ENCODE results near the gene SSR2.

SSR2 gene

GRCh38 chr1:156020293-156021092, at the start of gene SSR2:
Gene SSR2 (minus strand): TSS chr1:156020951. CDS start chr1:156020167, 784 bp downstream.
- H3K4me3 Mint-ChIP-seq: peak within 1 kb of the TSS; percentile 97
- peaks cover 24% of the 10 kb centered on the region for H3K27me3 Mint-ChIP-seq
- peaks cover 52% of the 10 kb centered on the region for H3K36me3 Mint-ChIP-seq (ENCODE audit: low read depth)
- intact Hi-C loops (cut with micrococcal nuclease): loop anchor here (1.0 kb wide), 1 partner anchor 34 kb away; the partner anchor contains the start of gene LAMTOR2
- peaks cover 27% of the 10 kb centered on the region for H3K4me1 Mint-ChIP-seq (ENCODE audit: low read depth)
- peak within 1 kb of the TSS; percentile 94 for H3K27ac Mint-ChIP-seq
- H3K9me3 Mint-ChIP-seq: no peaks in the 10 kb centered on the region

GRCh38 chr1:156070548-156070947, 49.8 kb upstream of the SSR2 start:
- Mint-ChIP-seq H3K27me3 (peaks cover 43% of the 10 kb centered on the region), H3K27ac (no peak overlapping the region), H3K36me3 (ENCODE audit: low read depth) (no peaks in the 10 kb centered on the region), H3K9me3 (no peaks in the 10 kb centered on the region), H3K4me3 (no peak overlapping the region), H3K4me1 (ENCODE audit: low read depth) (peaks cover 16% of the 10 kb centered on the region)
- intact Hi-C loops (cut with micrococcal nuclease): no loop called here

- Mint-ChIP-seq H3K4me3 (no peak overlapping the region), H3K36me3 (ENCODE audit: low read depth) (no peaks in the 10 kb centered on the region), H3K4me1 (ENCODE audit: low read depth) (peaks cover 15% of the 10 kb centered on the region), H3K9me3 (no peaks in the 10 kb centered on the region), H3K27me3 (peaks cover 36% of the 10 kb centered on the region), H3K27ac (no peak overlapping the region)
- intact Hi-C loops (cut with micrococcal nuclease): no loop called here
These were observed 49.0 kb upstream of the SSR2 start for GRCh38 chr1:156069490-156070455.

DNA sequence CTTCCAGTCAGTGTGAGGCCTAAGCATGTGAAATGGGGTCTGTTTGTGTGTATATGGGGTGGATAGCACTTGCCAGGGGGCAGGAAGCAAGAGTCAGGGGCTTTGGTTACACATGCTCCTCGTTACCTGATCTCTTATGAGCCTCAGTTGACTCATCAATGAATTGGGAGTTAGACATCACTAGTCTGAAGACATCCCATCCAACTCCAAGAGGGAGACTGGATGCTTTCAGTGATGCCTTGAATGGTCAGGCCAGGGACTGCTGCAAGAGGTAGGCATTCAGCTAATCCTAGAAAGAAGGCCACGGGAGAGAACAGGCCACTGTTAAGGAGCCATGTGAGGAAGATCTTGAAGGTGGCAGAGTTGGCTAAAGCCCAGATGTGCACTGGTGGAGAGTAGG, 46.5 kb upstream of the SSR2 start:
- intact Hi-C loops (cut with micrococcal nuclease): loop anchor here (2.0 kb wide), 1 partner anchor 128 kb away; no protein-coding TSS in a partner anchor
- Mint-ChIP-seq H3K36me3 (ENCODE audit: low read depth) (no peaks in the 10 kb centered on the region), H3K9me3 (no peaks in the 10 kb centered on the region), H3K4me3 (no peak overlapping the region), H3K4me1 (ENCODE audit: low read depth) (peaks cover 18% of the 10 kb centered on the region), H3K27ac (no peak overlapping the region), H3K27me3 (peaks cover 21% of the 10 kb centered on the region)

DNA sequence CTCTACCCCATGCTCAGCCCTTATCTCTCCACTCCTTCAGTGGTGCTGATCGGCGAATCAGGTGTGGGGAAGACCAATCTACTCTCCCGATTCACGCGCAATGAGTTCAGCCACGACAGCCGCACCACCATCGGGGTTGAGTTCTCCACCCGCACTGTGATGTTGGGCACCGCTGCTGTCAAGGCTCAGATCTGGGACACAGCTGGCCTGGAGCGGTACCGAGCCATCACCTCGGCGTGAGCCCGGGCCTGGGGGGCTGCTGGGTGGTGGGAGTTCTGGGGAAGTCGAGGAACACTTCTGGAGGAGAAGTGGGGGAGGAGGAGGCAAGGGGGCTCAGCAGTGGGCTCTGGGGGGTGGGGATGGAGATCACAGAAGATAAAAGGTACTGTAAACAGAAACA, 45.1 kb upstream of the SSR2 start:
- H3K36me3 Mint-ChIP-seq (ENCODE audit: low read depth): no peaks in the 10 kb centered on the region
- no peak overlapping the region for H3K27ac Mint-ChIP-seq
- peaks cover 14% of the 10 kb centered on the region for H3K27me3 Mint-ChIP-seq
- no peaks in the 10 kb centered on the region for H3K9me3 Mint-ChIP-seq
- H3K4me1 Mint-ChIP-seq (ENCODE audit: low read depth): peaks cover 28% of the 10 kb centered on the region
- H3K4me3 Mint-ChIP-seq: no peak overlapping the region
- intact Hi-C loops (cut with micrococcal nuclease): loop anchor here (2.0 kb wide), 1 partner anchor 127 kb away; no protein-coding TSS in a partner anchor

DNA sequence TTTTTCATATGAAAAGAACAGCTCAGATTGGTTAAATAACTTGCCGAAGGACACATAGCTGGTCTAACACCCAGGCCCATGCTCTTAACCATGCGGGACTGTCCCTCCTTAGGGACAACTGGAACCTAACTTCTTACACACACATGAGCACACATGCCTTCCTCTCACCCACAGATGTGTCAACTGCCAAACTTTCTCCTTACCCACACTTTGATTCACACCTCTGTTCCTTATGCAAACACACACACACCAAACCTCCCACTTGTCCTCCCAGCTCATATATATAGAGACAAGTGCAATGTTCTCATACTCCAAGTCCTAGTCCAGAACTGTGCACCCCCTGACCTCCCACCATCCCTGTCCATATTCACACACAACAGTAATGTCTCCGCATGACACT, 44.5 kb upstream of the SSR2 start:
- intact Hi-C loops (cut with micrococcal nuclease): no loop called here
- H3K27me3 Mint-ChIP-seq: peaks cover 9% of the 10 kb centered on the region
- no peaks in the 10 kb centered on the region for H3K36me3 Mint-ChIP-seq (ENCODE audit: low read depth)
- H3K4me1 Mint-ChIP-seq (ENCODE audit: low read depth): peaks cover 29% of the 10 kb centered on the region
- H3K27ac Mint-ChIP-seq: no peak overlapping the region
- H3K9me3 Mint-ChIP-seq: no peaks in the 10 kb centered on the region
- H3K4me3 Mint-ChIP-seq: no peak overlapping the region

DNA sequence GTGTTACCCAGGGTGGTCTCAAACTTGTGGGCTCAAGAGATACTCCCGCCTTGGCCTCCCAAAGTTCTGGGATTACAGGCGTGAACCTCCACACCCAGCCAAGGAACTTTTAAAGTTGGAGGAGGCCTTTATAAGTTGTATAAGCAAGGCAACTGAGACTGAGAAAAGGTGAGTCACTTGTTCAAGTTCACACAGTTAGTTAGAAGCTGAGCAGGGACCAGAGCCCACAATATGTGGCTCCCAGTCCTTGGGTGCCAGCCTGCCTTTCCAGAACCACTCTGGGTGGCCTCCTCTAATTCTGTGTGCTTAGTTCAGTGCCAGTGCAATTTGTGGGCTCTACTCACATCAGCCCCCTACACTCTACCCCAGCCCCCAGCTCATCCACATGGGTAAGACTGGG, 43.9 kb upstream of the SSR2 start:
- Mint-ChIP-seq H3K36me3 (ENCODE audit: low read depth) (no peaks in the 10 kb centered on the region), H3K27me3 (peaks cover 7% of the 10 kb centered on the region), H3K4me1 (ENCODE audit: low read depth) (peaks cover 24% of the 10 kb centered on the region), H3K27ac (no peak overlapping the region), H3K9me3 (no peaks in the 10 kb centered on the region), H3K4me3 (no peak overlapping the region)
- intact Hi-C loops (cut with micrococcal nuclease): no loop called here

DNA sequence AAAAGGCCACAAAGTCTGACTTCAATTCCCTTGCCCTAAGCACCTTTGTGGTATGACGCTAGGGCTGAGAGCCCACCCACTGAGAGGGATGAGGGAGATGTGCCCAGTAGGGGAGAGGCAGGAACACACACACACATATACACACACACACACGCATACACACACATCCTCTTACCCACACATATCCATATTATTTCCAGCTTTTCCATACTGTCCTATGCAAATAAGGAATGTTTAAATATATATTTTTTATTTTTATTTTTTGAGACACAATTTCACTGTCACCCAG, 43.2 kb upstream of the SSR2 start:
- peaks cover 7% of the 10 kb centered on the region for H3K27me3 Mint-ChIP-seq
- intact Hi-C loops (cut with micrococcal nuclease): no loop called here
- peaks cover 6% of the 10 kb centered on the region for H3K36me3 Mint-ChIP-seq (ENCODE audit: low read depth)
- no peak overlapping the region for H3K4me3 Mint-ChIP-seq
- no peaks in the 10 kb centered on the region for H3K9me3 Mint-ChIP-seq
- H3K27ac Mint-ChIP-seq: no peak overlapping the region
- peaks cover 29% of the 10 kb centered on the region for H3K4me1 Mint-ChIP-seq (ENCODE audit: low read depth)

DNA sequence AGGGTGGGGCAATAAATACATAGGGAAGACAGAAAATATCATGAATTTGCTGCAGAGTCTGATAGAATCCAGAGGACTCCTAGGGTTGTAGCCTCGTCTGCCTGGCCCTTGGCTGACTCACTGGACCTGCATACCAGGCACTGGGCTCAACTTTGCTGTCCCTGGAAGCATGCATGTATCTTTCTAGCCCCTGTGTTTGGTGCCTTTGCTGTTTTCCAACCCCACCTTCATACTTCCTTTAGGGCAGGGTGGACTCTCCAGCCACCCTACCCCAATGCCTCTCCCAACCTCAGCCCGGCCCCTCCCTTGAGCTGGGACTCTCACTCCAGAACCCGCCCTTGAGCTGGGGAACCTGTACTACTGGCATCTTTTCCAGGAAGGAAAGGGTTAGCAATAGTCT, 41.4 kb upstream of the SSR2 start:
- Mint-ChIP-seq H3K27me3 (peaks cover 4% of the 10 kb centered on the region), H3K4me3 (no peak overlapping the region), H3K36me3 (ENCODE audit: low read depth) (peaks cover 24% of the 10 kb centered on the region), H3K4me1 (ENCODE audit: low read depth) (peaks cover 46% of the 10 kb centered on the region), H3K9me3 (no peaks in the 10 kb centered on the region), H3K27ac (no peak overlapping the region)
- intact Hi-C loops (cut with micrococcal nuclease): no loop called here

DNA sequence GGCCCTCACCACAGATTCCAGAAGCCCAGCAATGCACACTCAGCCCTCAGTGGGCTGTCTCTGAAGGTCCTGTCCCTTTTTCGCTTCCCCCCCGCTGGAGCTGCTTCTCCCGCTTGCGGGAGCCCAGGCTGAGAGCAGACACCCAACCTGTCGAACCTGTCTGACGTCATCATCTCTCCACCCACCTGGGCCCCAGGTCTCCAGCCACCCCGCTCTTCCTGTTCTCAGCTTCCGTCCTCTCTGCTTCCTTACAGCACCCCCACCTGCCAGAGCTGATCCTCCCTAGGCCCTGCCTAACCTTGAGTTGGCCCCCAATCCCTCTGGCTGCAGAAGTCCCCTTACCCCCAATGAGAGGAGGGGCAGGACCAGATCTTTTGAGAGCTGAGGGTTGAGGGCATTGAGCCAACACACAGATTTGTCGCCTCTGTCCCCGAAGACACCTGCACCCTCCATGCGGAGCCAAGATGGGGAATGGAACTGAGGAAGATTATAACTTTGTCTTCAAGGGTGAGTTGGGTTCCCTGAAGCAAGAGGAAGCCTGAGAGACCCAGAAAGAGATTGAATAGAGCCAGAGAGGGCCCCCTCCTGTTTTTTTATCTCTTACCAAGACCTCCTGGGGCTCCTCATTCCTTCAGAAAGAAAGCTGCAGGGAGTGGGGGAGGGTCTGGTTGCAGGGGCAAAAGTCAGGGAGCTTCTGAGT, 40.3 kb upstream of the SSR2 start, which contains the start of gene RAB25:
RAB25 (plus strand) TSS at position 224 of the 700 bp plus-strand sequence; CDS start at position 465, 241 bp downstream.
- intact Hi-C loops (cut with micrococcal nuclease): no loop called here
- H3K4me3 Mint-ChIP-seq: no peak within 1 kb of the TSS
- H3K27me3 Mint-ChIP-seq: peaks cover 4% of the 10 kb centered on the region
- peak within 1 kb of the TSS; percentile 12 for H3K27ac Mint-ChIP-seq
- no peaks in the 10 kb centered on the region for H3K9me3 Mint-ChIP-seq
- peaks cover 32% of the 10 kb centered on the region for H3K36me3 Mint-ChIP-seq (ENCODE audit: low read depth)
- H3K4me1 Mint-ChIP-seq (ENCODE audit: low read depth): peaks cover 52% of the 10 kb centered on the region

DNA sequence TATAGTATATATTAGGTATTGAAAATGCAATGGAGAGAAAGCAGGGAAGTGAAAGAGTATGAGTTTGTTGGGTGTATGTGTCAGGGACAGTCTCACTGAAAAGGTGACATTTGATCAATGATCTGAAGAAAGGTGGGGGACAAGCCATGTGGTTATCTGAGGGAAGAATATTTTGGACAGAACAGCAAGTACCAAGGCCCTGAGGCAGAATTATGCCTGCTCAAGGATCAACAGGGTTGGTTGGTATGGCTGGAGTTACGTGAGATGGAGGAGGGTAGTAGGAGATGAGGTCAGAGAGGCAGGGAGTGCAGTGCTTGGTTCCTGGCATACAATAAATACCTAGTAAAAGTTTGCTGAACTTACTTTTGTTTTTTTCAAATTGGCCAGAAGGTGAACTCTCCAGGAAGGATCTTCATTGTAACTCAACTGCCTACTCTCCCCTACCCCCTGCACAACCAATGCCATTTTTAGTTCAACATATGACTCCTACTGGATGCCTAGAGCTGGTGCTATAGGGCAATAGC, 35.6 kb upstream of the SSR2 start:
- H3K27ac Mint-ChIP-seq: peak overlapping the region; percentile 97
- peaks cover 54% of the 10 kb centered on the region for H3K4me1 Mint-ChIP-seq (ENCODE audit: low read depth)
- H3K36me3 Mint-ChIP-seq (ENCODE audit: low read depth): peaks cover 60% of the 10 kb centered on the region
- peaks cover 4% of the 10 kb centered on the region for H3K27me3 Mint-ChIP-seq
- peak overlapping the region; percentile 37 for H3K4me3 Mint-ChIP-seq
- H3K9me3 Mint-ChIP-seq: no peaks in the 10 kb centered on the region
- intact Hi-C loops (cut with micrococcal nuclease): no loop called here

DNA sequence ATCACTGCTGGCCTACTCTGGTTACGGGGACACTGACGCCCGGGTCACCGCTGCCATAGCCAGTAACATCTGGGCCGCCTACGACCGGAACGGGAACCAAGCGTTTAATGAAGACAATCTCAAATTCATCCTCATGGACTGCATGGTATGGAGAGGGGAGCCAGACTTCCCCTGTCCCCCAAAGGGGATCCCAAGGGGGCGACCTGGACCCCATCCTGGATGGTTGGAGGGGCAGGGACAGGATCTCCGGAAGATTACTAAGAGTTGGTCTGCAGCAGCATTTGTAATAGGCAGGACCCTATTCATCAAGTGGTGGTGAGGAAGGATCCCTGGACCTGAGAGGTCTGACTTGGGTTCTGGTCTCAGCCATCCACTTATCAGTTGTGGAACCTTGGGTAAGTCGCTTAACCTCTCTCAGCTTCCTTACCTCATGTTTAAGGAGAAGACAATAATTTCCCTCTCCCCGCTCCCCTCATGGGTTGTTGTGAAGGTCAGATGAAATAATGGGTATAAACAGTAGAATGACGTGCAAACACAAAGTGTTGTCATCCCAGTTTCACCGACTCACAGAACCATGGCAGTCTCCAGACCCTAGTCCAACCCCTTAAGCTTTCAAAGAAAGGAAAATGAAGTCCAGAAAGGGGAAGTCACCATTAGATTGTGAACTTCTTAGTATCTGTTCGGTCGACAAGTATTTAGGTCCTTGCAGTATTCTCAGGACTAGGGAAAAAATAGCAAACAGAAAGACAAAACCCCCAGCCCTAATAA, 34.7 kb upstream of the SSR2 start:
- Mint-ChIP-seq H3K36me3 (ENCODE audit: low read depth) (peaks cover 70% of the 10 kb centered on the region), H3K27ac (peak overlapping the region; percentile 97), H3K4me1 (ENCODE audit: low read depth) (peaks cover 50% of the 10 kb centered on the region), H3K9me3 (no peaks in the 10 kb centered on the region), H3K27me3 (no peaks in the 10 kb centered on the region), H3K4me3 (peak overlapping the region; percentile 99)
- intact Hi-C loops (cut with micrococcal nuclease): loop anchor here (2.0 kb wide), 2 partner anchors 27 to 35 kb away; partner anchors contain the start of gene MEX3A
